OCI-LY1 (cell line): ENCODE results near the gene KDM3B.

Experiments
- CTCF ChIP-seq: fragments of 200-600 bp; sonication (generic), shearing (Covaris generic); IDR thresholded peaks from 2 replicates; pipeline ENCODE4 v1.5.1; 2017; ENCODE audit warnings: mild to moderate bottlenecking, antibody characterized with exemption, low read length, moderate library complexity, mixed read lengths
- EZH2 ChIP-seq: fragments of 200-600 bp; sonication (generic), shearing (Covaris generic); IDR thresholded peaks from 2 replicates; pipeline ENCODE4 v1.8.0; 2017; ENCODE audit warnings: borderline replicate concordance, mixed run types, mild to moderate bottlenecking, antibody characterized with exemption, low read length, moderate library complexity, mixed read lengths

- TF ChIP-seq CTCF (no peak), EZH2 (no peak)
Measured at GRCh38 chr5:138466900-138467710, 114.6 kb downstream of the KDM3B start.
